Stimulated activated CD8-positive, alpha-beta memory T cell treated with anti-CD3 and anti-CD28 coated beads, Interleukin-15, amount 100 ng/mL, for 48 hours (primary cell): ENCODE results near the gene METRN.

Source experiments
- DNase-seq, 2 donors: peaks; one replicate each; pipeline ENCODE4 v3.0.0-alpha.2; 2020; ENCODE audit warnings: low read depth in 2 of 2

METRN gene

DNA sequence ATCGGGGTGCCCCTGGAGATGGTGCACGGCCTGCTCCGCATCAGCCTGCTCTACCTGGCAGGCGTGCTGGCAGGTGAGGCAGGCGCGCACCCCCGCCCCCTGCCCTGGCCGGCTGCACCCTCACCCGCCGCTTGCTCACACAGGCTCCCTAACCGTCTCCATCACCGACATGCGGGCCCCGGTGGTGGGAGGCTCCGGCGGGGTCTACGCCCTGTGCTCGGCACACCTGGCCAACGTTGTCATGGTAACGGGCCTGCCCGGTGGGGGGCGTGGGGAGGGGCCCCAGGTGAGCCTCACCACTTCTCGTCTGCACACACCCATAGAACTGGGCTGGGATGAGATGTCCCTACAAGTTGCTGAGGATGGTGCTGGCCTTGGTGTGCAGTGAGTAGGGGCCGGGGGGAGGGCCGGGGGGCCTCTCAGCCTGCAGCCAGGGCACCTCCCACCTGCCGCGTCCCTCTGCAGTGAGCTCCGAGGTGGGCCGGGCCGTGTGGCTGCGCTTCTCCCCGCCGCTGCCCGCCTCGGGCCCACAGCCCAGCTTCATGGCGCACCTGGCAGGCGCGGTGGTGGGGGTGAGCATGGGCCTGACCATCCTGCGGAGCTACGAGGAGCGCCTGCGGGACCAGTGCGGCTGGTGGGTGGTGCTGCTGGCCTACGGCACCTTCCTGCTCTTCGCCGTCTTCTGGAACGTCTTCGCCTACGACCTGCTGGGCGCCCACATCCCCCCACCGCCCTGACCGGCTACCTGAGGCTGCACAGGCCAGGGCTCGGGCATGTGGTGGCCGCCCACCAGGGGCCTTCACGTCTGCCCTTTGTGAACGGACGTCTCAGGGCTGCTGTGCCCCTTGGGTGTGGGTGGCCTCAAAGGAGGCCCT lies 37.4 kb upstream of the METRN start:
- no peak for DNase-seq

DNA sequence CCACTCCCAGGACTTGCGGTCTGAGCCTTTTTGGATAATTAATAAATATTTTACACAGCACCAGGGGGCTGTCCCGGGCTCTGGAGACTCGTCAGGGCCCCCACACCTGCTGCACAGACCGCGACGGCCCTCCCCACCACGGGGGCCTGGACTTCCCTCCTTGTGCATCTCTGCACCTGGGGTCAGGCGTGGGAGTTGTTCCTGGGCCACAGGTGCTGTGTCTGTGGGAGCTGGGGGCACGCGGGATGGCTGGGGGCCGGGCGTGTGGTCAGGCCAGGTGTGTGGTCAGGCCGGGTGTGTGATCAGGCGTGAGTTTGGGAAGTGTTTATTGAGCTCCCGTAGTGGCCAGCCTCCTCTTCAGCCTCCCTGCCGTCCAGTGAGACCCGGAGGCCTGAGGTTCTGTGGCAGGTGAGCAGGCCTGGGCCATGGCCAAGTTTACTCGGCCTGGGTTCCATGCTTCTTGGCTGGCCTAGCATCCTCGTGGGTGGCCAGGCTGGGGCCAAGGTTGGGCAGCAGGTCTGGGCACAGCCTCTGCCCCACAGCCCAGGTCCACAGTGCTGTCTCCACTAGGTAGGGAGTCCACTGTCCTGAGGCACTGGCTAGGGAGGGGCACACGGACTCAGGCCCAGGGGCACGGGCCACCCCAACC lies 36.6 kb upstream of the METRN start:
- no peak for DNase-seq

DNA sequence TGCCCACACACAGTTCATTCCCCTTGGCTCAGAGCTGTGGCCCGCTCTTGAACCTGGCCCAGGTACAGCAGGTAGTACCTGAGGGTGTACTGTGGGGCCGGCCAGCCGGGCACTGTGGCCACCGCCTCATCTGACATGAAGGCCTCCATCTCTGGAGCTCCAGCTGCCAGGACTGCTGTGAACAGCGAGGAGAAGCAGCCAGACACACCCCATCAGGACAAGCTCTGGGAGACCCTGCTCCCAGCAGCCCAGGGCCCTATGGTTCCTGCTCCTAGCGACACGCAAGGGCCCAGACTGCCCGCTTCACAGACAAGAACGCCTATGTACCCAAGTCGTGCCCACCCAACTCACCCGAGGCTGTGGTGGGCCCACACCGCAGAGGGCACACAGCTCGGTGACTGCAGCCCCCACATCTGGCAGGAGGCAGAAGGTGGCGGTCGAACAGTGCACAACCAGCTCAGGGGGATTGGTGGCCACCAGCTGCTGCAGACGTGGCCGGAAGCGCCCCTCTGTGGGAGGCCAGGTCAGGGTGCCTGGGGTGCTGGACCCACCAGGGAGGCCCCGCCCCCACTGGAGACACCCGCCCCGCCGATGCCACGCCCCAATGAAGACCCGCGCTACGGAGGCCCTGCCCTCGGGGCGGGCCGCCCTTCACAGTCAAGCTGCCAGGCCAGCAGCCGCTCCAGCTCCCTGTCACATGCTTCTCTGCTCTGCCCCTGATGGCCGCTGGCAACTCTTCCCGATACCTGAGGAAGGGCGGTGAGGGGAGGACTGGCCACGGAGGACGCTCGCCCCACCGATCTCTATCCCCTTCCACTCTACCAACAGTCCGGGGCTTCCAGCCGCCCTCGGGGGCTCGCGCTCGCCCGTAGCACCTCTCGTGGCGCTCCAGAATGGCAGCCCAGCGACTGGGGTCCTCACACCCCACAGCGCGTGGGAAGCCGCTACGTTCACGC lies 35.8 kb upstream of the METRN start:
- peak; percentile 49 for DNase-seq

DNA sequence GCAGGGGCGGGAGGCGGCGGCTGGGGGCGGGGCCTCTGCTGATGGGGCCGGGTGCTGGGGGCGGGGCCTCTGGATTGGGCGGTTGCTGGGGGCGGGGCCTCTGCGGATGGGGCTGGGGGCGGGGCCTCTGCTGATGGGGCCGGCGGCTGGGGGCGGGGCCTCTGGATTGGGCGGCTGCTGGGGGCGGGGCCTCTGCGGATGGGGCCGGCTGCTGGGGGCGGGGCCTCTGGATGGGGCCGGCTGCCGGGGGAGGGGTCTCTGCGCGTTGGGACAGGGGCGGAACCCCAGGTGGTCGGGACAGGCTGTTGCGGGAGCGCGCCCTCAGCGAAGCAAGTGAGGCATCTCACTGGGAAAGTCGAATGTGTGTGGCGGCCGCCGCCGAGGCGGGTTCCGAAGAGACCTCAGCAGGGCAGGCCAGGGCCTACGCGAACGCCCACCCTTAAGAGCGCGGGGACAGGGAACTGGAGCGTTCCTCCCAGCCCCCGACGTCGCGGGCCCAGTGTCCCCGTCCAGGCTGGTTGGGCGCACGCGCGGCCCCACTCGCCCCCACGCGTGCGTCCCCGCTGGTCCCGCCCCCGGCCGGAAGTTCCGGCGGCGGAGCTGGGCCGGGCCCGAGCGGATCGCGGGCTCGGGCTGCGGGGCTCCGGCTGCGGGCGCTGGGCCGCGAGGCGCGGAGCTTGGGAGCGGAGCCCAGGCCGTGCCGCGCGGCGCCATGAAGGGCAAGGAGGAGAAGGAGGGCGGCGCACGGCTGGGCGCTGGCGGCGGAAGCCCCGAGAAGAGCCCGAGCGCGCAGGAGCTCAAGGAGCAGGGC lies 34.9 kb upstream of the METRN start, which contains the start of gene STUB1:
TSS of gene STUB1 (plus strand) at position 597 of the 811 bp plus-strand sequence. CDS start at position 713, 116 bp downstream.
- peak; percentile 79 to 86 for DNase-seq

DNA sequence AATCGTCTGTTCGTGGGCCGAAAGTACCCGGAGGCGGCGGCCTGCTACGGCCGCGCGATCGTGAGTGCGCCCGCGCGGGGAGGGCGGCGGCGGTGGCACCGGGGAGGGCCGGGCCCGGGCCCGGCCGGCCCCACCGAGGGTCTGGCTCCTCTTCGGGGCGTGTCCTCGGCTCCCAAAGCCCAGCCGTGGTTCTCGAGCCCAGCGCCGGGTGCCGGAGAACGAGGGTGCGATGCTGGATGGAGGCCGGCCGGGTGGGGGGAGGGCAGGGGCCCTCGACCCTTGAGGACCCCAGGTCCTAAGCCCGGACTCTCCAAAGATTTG lies 34.3 kb upstream of the METRN start:
- no peak for DNase-seq

DNA sequence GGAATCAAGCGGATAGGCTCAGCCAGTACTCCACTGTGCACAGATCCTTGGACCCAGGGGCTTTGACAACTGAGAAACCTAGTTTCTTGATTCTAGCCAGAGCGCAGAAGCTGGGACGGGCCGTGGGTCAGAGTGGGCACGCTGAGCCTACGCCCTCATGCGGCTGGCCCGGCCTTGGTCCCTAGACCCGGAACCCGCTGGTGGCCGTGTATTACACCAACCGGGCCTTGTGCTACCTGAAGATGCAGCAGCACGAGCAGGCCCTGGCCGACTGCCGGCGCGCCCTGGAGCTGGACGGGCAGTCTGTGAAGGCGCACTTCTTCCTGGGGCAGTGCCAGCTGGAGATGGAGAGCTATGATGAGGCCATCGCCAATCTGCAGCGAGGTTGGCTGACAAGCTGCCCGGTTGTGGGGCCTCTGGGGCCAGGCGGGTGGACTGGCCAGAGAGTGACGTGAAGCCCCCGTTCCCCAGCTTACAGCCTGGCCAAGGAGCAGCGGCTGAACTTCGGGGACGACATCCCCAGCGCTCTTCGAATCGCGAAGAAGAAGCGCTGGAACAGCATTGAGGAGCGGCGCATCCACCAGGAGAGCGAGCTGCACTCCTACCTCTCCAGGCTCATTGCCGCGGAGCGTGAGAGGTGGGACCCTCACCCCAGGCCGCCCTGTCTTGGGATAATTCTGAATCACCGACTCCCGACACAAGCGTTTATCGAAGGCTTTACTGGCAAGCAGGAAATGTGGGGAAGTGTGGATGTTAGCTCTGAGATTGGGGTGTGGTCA lies 33.8 kb upstream of the METRN start:
- no peak for DNase-seq

DNA sequence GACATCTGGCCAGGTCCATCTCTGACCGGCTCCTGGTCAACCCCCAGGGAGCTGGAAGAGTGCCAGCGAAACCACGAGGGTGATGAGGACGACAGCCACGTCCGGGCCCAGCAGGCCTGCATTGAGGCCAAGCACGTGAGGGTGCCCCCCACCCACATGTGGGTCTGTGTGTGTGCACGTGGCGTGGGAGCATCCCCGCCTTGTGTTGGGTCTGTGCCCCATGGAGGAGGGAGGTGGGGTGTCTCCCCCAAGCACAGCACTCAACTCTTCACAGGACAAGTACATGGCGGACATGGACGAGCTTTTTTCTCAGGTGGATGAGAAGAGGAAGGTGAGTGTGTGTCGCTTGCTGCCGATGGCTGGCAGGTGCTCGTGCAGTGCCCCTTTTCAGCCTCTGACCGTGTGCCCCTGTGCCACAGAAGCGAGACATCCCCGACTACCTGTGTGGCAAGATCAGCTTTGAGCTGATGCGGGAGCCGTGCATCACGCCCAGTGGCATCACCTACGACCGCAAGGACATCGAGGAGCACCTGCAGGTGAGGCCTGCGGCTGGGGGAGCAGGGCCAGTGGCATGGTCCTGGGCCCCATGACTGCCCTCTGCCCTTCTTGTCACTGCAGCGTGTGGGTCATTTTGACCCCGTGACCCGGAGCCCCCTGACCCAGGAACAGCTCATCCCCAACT lies 33.0 kb upstream of the METRN start:
- no peak for DNase-seq

DNA sequence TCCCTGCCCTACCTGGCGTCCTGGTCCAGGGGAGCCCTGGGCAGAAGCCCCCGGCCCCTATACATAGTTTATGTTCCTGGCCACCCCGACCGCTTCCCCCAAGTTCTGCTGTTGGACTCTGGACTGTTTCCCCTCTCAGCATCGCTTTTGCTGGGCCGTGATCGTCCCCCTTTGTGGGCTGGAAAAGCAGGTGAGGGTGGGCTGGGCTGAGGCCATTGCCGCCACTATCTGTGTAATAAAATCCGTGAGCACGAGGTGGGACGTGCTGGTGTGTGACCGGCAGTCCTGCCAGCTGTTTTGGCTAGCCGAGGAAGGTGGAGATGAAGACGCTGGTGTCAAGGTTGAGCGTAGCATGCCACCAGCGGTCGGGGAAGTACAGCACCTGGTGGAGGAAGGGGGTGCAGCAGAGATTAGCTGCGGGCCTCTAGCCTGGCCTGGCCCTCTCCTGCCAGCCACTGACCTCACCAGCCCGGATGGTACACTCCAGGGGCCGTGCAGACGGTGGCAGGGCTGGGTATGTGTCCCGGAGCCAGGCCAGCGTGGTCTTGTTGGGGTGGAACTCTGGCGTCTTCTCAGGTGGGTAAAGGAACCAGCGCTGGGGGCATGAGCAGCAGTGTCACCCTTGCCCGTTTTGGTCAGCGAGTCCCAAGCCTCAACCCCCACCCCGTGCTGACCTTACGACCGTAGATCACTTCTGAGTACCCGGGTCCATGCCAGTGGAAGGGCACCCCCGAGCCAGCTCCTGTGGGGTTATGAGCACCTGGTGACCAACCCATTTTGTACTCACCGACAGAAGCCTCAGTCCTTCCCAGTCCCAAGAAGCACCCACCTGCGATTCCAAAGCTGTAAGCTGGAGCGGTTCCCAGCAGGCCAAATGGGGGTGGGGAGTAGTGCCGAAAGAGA lies 32.2 kb upstream of the METRN start:
- no peak for DNase-seq

DNA sequence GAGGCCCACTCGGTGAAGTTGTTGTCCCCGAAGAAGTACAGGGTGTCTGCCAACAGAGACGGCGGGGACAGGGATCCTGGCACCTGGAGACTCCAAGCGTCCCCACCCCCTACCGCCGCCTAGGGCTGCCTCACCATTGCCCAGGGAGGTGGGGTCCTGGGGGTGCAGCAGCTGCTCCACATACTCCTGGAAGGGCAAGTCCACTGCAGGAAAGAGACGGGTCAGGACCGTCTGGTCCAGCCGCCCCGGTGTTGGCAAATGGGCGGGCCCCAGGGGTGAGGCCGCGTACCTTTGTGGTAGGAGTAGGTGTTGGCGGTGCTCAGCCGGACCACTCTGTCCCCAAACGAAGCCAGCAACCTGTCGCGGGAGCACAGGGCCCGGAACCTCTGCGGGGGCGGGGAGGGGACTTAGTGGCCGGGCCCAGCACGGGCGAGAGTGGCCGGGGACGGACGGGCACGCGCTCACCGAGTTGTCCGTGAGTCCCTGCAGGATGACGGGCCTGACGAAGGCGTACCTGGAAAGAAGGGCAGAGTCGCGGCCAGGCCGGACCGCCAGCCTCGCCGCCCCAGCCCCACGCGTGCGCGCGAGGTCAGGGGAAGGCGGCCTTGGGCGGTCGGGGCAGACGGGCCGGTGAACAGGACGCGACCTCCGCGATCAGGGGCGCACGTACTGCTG lies 31.4 kb upstream of the METRN start:
- no peak for DNase-seq

DNA sequence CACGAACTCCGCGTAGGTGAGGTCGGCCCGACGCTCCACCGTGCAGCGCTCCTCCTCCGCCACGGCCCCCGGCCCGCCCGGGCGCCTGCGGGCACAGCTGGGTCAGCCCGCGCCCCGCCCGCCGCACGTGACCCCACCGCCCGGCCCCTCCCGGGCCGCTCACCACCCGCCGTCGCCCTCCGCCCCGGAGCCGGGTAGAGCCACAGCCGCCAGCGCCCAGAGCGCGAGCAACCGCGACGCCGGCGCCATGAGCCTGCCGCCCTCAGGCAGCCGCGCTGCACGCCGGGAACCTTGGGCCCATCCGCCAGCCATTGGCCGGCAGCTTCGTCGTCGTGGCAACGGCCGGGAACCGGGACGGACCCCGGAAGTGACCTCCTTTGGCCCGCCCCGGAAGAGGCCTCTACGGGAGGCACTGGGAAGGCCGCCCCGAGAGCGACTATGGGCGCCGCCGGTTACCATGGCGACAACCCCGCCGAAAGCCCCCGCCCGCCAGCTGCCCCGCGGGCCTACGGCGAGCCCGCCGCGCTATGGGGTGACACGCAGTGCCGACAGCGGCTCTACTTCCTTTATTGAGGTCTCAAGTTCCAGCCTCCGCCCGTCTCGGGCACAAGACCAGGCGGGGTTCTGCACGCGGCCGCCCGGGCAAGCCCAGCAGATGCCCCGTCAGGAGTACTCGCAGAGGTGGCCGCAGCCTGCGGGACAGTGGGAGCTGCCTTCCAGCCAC lies 30.7 kb upstream of the METRN start, which contains the start of gene JMJD8:
TSS of gene JMJD8 (minus strand) at position 264 of the 724 bp plus-strand sequence. CDS start at position 249, 15 bp downstream.
- DNase-seq, result peak; percentile 98

DNA sequence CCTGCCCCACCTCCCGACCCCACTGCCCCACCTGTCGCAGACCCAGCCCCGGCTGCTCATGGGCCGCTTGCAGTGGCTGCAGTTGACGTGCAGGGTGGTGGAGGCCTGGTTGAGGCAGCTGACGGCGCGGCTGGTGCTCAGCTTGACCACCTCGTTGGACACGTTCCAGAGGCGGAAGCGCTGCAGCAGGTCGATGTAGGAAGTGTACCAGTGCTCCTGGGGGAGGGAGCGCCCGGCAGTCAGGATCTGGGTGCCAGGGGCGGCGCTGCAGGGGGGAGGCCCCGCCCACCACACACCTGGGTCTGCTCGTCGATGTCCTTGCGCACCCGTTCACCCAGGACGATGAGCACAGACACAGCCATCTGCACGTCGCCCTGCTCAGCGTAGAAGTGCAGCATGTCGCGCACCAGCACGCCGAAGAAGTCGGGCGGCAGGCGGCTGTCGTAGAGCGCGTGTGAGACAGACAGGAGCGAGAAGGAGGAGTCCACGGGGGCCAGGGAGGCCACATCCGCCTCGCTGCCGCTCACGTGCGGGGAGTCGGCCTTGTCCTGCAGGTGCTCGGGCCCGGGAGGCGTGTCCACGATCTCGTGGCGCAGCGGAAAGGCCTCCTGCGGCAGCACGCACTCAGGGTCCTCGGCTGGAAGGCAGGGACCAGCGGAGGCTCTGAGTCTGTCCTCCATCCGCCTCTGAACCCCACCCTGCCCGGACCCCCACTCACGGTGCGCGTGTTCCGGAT lies 29.8 kb upstream of the METRN start:
- DNase-seq, result no peak

DNA sequence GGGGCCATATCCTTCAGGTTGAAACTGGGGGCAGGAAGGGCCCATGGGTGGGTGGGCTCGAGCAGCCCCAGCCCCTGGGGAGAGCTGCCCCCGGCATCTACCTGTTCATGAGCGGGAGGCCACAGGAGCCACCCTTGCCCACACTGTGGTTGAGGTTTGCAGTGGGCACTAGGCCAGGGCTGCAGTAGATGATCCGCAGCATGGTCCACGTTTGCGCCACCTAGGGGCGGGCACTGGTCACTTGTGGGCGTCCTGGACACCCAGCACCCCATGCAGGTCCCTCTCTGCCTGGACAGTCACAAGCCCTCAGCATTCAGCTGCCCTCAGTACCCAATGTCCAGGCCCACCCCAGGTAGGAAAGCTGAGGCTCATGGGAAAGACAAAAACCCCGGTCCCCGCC lies 29.0 kb upstream of the METRN start:
- DNase-seq, result no peak

DNA sequence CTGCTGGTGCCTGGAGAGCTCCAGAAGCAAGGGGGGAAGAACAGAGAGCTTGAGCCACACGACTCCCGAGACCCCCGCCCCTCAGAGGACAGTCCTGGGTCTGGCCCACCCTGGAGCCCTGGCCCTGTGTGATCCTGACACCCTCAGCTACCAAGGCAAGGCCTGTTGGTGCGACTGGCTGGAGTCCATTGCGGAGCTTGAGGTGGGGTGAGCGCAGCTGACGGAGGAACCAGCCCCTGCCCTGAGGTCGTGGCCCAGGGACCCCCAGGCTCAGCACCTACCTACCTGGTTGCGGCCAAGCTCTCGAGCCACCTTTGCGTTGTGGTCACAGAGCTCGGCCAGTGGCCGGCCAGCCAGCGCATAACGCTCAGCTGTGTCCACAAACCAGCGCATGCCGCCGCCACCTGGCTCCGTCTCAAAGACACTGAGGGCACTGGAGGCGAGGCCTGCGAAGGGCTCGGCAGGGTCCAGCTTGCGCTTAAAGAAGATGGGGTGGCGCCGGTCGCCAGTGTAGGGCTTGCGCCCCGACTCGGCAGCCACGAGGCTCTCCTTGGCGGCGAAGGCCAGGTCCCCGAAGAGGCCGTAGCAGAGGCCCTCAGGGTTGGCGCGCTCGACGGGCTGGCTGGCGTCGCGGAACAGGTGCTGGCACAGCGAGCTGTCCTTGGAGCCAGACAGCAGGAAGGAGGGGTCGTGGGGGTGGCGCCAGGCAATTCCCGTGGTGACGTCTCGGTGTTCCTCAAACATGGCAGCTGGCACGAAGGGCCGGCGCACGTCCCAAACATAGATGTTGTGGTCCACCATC lies 28.3 kb upstream of the METRN start:
- DNase-seq, result no peak

DNA sequence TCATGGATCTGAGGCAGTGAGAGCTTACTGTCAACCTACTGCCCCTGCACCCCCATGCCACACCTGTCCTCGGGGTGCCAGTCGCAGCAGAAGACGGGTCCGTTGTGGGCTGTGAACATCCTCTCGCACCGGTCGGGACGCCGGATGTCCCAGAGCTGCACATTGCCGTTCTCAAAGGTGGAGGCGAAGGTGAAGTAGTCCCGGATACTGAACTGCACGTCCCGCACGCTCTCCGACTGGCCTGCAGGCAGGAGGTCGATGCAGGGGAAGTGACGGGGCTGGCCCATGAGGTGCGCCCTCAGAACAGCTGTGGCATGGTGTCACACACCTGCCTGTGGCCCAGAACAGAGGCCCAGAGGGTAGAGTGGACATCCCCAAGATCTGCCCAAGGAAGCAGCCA lies 27.4 kb upstream of the METRN start:
- DNase-seq, result no peak

DNA sequence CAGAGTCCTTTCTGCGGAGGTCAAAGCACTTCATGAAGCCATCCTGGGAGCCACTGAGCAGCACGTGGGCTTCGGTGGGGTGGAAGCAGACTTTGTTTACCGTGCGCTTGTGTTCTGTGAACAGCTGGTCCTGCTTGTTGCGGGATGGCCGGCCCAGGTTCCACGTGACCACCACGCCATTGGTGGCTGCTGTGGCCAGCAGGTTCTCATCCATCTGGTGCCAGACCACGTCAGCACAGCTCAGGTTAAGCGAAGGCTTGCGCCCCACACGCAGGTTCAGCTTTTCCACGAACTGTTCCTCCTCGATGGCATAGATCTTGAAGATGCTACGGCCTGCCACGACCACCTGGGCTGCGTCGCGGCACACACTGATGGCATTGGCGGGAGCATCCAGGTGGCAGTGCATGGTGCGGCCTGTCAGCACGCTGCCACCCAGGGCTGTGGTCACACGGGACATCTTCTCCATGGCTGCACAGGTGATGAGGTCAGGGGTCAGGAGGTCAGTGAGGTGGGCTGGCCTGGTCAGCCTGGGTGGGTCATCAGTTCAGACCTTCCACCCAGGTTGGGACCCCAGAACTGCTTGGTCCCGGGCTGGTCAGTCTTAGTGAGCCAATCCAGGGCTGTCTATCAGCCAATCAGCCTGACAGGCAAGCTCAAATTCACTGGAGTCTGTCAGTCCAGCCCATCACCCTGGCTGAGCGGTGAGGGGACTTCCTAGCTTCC lies 25.6 kb upstream of the METRN start:
- no peak for DNase-seq
